HG02938 (cell line): ENCODE measurements around the gene NFIB.

Experiments
- ATAC-seq: cut with Tn5 transposase; IDR thresholded peaks from one replicate; pipeline ENCODE4 v1.9.1; 2021; ENCODE audit warnings: mild to moderate bottlenecking, moderate library complexity; ENCODE audit not compliant: unreplicated experiment

Gene NFIB

DNA sequence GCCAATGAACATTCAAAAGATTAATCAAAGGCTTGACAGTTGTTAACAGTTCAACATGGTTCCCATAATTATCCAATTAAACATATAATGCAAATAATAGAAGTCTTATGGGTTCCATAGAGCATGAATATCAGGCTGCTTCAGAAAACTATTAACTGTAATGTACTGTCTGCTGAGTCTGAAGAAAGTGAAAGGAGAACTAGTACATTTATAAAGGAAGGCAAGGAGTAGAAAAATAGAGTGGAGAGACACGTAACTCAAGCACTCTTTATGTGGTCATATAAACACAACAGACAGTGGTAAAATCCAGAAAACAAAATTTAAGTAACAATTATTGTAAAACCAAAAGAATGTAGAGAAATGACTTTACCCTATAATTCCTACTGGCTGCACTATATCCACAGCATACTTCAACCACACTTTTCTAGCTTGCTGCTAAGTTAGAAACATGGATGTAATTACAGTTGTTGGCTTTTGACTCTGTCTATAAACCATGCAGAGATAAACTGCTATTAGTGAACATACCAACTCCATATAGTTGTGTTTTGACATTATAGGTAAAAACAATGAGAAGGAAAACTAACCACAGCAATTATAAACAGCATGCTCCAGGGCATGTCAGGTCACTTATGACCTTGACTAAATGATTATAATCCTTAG, 32.7 kb downstream of the NFIB start:
- no peak for ATAC-seq

GRCh38 chr9:14279671-14280070, 34.3 kb downstream of the NFIB start:
- no peak for ATAC-seq

GRCh38 chr9:14278291-14278721, 35.6 kb downstream of the NFIB start:
- ATAC-seq = no peak

DNA sequence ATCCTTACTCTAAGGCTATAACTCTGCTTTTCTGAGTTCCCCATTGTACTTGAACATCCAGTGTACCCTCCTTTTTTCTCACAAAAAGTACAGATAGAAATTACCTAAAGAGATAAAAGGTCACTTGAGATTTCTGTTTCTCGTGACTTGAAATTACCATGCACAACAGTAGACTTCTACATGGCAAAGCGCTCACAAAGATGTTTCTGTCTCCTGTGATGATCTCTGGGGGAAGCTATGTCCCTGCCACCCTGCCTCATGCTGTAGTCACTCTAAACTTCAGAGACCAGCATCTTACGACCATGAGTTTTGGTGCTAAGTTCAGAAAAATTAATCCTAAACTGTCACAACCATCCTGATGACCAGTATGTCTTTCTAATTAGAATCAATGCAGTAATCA, 36.2 kb downstream of the NFIB start:
- ATAC-seq = no peak

DNA sequence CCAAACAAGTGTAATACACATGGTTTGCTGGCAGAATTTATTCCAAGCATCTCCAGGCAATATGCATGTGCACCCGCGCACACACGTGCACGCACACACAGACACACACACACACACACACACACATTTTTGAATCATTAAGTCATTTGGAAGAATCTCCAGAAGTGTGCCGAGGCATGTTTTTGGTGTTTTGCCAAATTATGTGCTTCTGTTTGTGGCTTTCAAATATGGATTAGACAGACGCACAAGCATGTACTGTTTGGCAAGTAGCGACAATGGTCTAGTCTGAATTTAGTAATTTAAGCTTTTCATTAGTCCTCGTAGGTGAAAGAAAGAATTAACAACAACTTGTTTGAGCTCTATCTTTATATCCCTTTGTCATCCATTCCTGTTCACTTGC, 36.7 kb downstream of the NFIB start:
- ATAC-seq = no peak

DNA sequence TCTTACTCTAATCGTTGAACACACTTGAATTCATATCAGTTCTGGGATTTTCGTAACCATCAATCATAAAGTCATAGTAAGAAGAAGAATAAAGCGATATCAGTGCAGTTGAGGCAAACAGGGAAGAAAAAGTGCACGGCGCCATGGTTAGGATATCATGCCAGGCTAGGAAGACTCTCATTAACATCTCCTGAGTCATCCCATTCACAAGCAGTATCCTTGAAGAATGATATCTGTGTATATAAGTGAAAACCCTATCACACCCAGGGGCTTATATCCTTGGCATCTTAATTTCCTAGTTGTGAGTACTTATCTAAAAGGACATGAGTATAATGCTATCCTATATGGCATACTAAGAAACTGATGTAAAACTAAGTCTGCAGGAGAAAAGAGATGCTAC, 38.6 kb downstream of the NFIB start:
- no peak for ATAC-seq

- no peak for ATAC-seq
Observed at GRCh38 chr9:14273696-14274121, 40.2 kb downstream of the NFIB start.

- no peak for ATAC-seq
Observed at GRCh38 chr9:14272927-14273528, 40.9 kb downstream of the NFIB start.

DNA sequence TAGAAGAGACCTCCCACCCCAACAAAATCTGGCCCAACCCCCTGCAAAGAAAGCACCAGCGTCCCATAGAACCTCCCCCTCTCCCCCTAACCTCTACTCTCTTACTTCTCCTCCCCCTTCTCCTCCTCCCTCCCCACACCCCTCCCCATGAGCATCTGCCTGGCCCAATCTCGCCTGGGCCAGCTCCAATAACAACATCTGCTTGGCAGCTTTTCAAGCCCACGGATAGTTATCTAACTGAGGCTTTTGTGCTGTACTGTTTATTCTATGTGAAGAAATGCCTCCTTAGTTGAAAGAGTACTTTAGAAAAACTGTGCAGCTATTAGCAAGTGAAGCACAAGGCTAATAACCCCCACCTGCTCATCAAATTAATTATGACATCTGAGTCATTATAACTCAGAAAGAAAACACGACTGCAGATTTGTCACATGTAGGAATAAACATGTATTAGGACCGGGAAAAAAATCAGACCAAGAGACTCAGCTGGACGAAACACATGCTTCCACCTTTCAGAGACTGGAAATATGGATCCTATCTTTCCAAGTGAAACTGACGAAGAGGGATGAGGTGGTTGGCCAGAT, 42.8 kb downstream of the NFIB start:
- ATAC-seq = no peak

DNA sequence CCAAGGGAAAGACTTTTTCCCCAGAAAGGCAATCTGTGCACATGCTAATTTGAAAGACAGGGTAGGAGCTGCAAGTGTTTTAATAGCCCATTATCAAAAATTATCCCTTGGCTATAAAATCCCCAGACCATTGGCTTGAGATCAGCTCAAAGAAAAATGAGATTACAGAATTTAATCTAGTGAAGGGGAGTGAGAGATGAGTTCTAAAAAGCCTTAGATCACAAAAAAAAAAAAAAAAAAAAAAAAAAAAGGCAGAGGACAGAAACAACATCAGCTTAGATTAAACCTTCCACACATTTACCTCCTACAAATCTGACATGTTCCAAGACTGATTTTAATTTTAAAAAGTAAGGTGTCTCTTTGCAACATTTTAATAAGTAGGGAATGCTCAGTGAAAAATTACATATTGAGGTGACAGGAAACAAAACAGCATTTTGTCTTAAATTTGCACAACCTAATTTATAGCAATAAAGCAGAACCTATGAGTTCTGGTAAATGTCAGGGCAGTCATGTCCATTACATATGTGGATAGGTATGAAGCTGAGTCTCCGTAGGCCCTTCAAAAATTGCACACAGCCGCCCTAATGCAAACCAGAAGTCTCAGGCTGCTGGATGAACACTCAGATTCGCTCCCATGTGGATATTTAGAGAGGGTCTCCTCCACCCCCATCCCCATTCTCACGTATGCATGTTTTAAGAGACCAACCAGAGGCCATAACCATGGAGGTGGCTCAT, 43.4 kb downstream of the NFIB start:
- ATAC-seq = no peak

DNA sequence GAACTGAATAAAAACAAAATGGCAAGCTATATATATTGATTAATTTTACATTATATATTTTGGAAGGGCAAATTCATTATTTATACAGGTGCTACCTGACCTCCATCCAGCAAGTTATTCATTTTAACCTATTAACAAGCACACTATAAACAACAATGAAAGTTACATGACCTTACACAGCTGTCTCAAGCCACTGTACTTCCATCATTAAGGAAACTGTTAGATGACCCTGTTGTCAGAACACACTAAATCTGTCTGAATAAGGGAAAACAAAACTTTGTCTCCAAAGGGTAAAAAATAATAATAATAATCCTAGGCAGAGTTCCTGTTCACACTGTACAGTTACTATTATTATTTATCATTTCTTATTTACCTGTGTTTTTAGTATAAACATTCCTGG, 44.0 kb downstream of the NFIB start:
- no peak for ATAC-seq

- no peak for ATAC-seq
Observed at GRCh38 chr9:14263707-14264483, 50.0 kb downstream of the NFIB start.

DNA sequence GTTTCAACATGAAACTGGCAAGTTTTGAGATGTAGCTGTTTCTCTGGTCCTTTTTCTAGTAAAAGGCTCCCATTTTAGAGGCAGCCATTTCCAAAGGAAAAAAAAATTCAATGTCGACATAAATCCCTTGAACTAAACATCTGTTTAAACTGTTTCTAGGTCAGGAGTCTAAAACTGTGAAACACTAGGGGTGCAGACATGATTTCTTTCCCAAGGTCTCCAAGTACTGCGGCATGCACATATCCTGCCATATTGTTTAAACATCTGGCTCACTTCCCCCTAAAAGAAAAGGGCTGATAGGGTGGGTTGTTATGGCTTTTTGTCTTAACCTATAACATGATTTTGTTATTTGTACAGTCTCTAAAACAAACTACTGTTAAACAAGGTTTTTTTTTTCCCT, 51.1 kb downstream of the NFIB start:
- no peak for ATAC-seq

GRCh38 chr9:14261616-14262015, 52.3 kb downstream of the NFIB start:
- ATAC-seq = no peak

DNA sequence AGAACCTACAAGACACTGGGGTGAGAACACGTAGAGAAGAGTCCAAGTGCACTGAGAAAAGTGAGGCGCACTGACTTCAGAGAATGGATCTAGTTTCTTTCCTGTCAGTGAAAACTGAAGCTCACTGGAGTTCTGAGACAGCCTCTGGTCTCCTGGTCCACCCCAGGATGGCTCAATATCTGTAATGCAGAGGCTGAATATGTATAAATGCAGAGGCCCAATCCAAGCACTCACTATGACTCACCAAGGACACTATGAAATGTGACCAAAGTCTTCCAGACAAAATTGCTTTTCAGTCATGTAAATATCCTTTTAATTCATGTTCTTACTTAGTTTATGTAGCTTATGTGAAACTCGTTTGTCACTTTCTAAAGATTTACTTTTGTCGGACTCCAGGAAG, 53.8 kb downstream of the NFIB start:
- ATAC-seq = no peak

- ATAC-seq = no peak
Observed at GRCh38 chr9:14258660-14259239, 55.2 kb downstream of the NFIB start.

- ATAC-seq = no peak
Observed at GRCh38 chr9:14258156-14258555, 55.8 kb downstream of the NFIB start.

DNA sequence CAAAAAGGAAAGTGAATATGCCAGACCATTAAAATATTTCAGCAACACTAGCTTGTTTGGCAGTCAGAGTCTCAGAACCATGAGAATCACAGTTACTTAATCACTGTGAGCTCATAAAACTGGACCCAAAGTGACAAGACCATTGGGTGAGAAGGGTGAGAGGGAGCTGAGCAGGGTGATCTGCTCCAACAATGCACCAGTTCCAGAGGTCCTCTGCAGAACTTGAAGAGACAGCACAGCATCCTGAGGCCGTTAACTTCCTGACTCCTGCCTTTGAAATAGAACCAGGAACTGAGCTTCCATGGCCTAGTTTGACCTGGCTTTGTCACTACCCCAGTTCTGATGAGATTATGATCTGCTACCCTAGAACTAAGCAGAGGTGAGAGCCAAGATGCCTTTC, 57.4 kb downstream of the NFIB start:
- ATAC-seq = no peak

GRCh38 chr9:14251154-14252071, 62.5 kb downstream of the NFIB start:
- ATAC-seq = no peak

- ATAC-seq = no peak
Observed at GRCh38 chr9:14250794-14251153, 63.2 kb downstream of the NFIB start.
